SHP77 treated with DMSO at 0.1 percent for 48 hours (cell line): ENCODE results near the gene BMERB1.
"Not testable (repeated sequence)": the region's sequence is repeated elsewhere in the genome, so short reads cannot be mapped to it uniquely, and the experiment has no call there.

Experiments
- DNase-seq: peaks from one replicate; lab custom pipeline; 2025; lab: John Stamatoyannopoulos, UW

Gene BMERB1

DNA sequence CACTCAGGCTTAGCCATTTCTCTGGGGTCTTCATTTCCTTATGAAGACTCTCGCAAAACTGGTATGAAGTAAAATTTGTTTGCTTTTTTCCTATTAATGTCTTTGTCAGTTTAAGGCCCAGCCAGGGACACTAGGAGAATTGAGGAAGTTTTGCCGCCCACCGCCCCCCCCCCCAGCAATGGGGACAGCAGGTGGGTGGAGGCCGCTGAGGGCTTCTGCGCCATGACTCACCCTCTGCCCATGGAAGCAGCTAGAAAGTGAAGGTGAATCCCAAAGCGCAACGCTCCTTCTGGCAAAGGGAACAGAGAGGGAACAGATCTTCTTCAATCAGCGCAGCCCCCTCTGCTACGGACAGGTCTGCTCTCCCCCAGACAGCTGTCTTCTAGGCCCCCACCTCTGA, 158.8 kb downstream of the BMERB1 start:
- no peak for DNase-seq

DNA sequence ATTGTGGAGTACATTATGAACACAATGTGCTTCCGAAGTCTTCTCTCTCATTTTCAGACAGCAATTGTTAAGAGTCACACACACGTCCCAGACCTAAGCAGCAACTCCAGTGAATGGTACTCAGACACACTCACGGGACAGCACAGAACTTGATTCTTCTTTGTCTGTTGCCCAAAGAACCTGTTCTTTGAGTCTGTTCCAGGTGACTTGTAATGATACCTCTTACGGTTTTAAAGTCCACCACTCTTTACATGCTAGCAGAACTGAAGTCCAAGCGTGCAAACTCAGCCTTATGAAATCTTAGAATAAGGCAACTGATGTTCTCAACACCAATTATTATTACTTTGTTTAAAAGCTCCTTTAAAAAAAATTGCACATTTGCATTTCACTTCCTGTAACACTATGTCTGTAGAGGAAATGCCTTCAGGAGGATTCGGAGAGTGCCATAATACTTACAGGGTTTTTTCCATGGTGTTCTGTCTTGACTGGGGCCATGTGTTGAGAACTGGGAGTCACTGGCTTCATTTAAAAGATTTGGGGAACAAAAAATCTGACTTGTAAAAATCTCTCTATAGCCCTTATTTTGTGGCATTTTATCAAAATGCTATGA, 160.4 kb downstream of the BMERB1 start:
- DNase-seq = no peak

DNA sequence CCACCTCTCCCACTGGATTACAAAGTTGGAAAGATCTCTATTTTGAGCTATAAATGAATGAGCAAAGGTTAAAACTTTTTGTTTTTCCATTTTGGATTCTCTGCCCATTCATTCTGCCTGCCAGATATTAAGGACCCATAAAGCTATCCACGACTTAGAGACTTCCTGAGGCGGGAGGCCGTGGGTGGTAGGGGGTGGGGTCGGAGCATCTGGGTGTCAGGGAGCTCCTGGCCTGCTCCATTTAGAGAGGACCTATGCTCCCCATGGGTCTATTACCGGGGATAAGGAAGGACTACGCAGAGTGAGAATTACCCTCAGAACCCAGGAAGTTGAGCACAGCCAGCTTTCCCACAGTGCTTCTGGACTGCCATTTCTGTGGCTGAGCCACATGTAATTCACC, 162.7 kb downstream of the BMERB1 start:
- no peak for DNase-seq

- no peak for DNase-seq
These were observed 163.6 kb downstream of the BMERB1 start for GRCh38 chr16:15597822-15598647.

DNA sequence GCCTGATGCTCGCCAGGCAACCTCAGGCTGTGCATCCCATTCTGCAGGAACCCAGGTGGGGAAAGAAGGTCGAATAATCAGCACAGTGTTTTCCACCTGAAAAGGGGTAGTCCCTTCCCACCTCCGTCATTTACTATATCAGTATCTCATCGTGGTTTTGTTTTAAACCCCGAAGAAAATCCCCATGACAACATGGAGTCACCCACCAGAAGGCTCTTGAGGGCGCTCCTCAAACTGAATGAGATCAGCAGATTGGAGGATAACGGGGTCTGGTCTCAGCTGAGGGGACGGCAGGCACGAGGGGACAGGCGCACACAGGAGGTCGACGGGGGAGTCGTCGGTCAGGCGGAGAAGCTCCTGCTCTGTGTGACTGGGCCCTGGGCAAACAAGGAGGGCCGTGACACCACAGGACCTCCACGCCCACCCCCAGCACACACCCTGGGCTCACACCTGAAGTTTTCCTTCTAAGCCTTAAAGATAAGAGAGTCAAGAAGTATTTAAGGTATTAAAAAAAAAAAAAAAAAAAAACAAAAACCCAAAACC, 164.3 kb downstream of the BMERB1 start:
- no peak for DNase-seq

GRCh38 chr16:15599303-15600070, 165.1 kb downstream of the BMERB1 start:
- no peak for DNase-seq

- no peak for DNase-seq
These were observed 167.0 kb downstream of the BMERB1 start for GRCh38 chr16:15601212-15601879.

GRCh38 chr16:15602285-15603044, 168.1 kb downstream of the BMERB1 start:
- no peak for DNase-seq

DNA sequence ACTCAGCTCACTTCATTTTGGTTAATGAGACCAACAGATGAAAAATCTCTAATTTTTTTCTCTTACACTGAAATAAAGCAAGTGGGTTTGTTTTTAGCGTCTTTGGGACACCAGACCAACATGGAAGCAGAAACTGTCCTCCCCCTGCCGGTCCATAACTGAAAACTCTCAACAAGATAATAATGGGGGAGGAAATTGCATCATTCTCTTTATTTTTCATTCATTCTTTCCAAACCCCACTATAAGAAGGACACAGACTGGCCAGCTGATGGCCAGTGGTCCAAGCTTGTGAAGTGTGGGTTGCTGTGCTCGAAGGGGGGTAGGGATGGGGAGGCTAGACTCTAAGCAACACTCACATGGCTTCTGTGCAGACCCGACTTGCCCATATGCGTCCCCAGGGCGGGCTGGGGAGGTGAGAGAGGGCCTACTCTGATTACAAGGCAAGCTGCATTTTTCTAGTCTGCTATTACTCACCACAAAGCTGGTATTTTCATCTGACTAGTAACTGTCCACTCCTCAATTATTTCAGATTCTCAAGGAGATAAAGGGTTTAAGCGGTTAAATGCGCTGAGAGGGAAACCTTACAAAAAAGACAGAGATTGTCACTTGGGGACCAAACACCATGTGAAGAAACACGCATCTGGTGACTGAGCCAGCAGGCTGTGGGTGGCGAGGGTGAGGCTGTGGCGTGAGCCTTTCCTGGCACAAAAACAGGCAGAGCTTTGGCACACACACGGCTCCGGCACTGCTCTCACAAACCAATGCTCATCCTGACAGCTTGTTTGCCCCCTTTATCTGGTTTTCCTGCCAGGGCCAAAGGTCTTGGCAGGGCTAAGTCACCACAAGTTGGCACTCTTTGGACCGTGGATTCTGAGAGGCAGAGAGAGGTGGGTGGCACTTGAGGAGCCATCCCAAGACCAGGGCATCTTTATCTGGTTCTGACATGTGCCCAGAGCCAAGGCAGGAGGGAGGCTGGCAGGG, 170.4 kb downstream of the BMERB1 start:
- no peak for DNase-seq

DNA sequence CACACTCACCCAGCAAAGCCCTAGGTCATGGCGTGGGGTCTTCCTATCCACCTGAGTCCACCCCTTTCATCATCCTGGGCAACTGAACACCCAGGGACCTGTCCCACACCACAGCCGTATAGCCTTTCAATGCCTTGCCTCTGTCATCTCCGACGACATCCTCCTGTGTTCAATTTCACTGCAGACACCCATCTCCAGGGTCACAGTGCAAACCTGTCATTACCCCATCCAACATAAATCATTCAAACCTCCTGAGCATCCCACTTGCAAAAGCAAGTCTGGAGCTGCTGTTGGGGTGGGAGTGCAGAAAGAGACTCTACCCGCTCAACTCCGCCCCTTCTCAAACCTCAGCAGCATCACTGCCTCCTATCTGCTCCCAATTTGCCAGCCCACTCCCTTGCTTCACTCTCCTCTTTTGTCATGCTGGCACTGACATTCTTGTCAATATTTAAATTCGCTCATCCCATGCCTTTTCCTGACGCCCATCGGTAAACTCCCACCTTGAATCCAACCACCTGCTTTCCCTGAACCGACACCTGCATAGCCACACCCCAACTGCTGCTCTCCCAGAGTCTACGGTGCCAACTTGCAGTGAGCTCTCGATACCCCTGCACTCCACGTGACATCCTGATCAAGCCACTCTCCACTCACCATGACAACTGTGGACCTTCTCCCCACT, 171.6 kb downstream of the BMERB1 start:
- DNase-seq = no peak

DNA sequence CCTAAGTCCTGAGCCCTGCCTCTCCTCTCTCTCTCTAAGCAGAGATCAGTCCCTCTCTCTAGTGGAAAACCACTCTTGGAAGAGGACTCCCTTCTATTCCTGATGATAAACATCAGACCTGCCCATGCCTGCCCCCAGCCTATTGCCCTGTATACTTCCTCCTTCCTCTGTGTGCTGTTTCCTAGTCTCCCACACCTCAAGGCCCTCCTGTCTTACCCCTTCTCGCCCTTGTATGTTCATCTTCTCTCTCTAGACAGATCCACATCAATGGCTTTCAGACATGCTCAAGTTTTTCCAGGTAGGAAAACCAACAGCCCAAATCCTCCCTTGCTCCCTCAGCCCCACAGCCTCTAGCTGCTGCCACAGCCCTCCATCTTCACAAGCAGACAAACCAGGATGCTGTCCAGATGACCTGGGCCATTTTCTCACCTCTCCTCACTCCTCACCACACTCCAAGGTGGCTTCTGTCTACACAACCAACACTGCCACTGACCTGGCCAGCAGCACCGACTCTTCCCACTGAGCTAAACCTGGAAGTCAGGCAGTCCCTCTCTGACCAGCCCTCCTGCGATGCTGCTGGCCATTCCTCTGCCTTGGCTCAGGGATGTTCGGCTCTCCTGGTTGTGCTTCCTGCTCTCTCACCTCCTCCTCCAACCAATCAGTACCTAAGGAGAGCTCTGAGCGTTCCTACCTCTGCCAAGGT, 172.3 kb downstream of the BMERB1 start:
- DNase-seq = no peak

DNA sequence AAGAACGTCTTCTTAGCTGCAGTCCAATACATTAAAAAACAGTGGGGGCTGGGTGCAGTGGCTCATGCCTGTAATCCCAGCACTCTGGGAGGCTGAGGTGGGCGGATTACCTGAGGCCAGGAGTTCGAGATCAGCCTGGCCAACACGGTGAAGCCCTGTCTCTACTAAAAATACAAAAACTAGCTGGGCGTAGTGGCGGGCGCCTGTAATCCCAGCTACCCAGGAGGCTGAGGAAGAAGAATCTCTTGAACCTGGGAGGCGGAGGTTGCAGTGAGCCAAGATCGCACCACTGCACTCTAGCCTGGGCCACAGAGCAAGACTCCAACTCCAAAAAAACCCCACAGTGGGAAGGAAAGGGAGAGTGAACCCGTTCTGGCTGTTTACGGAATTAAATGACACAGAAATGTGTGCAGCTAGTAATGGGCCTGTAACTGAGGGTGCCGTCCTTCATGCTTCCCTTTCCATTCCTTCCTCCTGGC, 172.9 kb downstream of the BMERB1 start:
- DNase-seq = not testable (repeated sequence)

- DNase-seq = no peak
These were observed 173.5 kb downstream of the BMERB1 start for GRCh38 chr16:15607700-15608396.

- DNase-seq = no peak
These were observed 174.3 kb downstream of the BMERB1 start for GRCh38 chr16:15608398-15609285.

DNA sequence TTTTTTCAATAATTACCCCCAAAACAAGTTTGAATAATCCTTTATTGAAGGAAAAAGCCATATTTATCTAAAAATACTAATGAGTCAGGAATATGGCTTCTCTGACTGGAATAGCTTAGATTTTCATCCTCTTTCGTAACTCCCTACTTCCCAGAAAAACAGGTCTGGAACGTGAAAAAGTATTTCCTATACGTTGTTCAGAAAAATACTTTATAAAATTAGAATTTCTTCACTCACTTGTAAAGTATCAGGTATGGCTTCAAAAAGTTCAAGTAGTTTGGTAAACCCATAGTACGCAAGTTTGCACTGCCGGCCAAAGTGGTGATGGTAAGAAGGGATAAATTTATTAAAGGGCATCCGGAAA, 174.9 kb downstream of the BMERB1 start:
- no peak for DNase-seq

DNA sequence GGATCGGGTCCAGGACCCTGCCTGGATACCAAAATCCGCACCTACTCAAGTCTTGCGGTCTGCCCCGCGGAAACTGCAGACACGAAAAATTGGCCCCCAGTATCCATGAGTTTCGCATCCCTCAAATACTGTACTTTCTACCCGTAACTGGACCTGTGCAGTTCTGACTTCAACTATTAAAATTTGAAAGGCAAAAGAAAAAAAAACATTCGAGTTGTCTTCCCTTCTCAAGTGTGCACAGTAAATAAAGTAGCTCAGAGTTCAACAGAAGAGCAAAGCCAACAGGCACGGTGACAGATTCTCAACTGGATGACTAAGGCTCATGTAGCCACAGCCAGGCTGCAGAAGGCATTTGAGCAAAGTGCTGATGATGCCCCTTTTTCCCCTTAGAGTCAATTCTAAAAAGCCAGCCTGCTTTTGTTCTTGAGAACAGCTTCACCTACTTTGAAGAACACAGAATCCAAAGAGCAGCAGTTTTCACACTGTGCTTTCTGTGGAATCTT, 176.0 kb downstream of the BMERB1 start:
- no peak for DNase-seq

DNA sequence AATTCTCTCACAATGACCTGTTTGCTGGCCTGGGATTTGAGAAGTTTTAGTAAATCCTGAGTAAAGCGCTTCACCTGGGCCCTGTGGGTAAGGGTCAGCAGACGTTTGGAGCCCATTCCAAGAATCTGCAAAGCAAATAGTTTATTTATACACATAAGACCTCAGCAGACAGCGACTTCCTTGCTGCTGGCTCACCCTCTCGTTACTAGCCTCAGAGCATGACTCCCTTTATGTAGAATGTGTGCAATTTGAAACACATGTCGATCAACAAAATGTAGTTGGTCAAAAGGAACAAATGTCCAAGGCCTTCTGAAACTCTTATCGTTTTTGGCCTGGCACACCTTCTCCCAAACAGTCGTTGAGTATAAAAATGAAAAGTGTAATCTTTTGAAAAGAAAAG, 177.2 kb downstream of the BMERB1 start:
- no peak for DNase-seq
